OCI-LY3 (cell line): ENCODE results near the gene ARHGAP42.

Source experiments
- H2AFZ ChIP-seq: fragments of 200-600, 300-600 bp; shearing (Covaris generic); 2 replicates; pipeline ENCODE4 v1.6.0; 2014; ENCODE audit warnings: antibody characterized with exemption, low read depth, low read length
- H3K27ac ChIP-seq: fragments of 200-600, 300-600 bp; sonication (generic); 2 replicates; pipeline ENCODE4 v1.5.1; 2014; ENCODE audit warnings: mild to moderate bottlenecking, low read length, moderate library complexity, mixed read lengths
- H3K27me3 ChIP-seq: fragments of 200-600, 300-600 bp; sonication (generic); 2 replicates; pipeline ENCODE4 v1.6.1; 2014; ENCODE audit warnings: low read depth, low read length, mixed read lengths
- H3K36me3 ChIP-seq: fragments of 200-600, 300-600 bp; sonication (generic); replicated peaks from 2 replicates; pipeline ENCODE3; 2014; ENCODE audit warnings: low read depth, low read length, mixed read lengths
- H3K4me1 ChIP-seq: fragments of 300-600, 200-600 bp; sonication (generic); 2 replicates; pipeline ENCODE4 v1.6.1; 2014; ENCODE audit warnings: low read length, mixed read lengths
- H3K4me2 ChIP-seq: fragments of 200-600, 300-600 bp; sonication (generic); 2 replicates; pipeline ENCODE4 v1.6.1; 2014; ENCODE audit warnings: low read length, mixed read lengths
- H3K4me3 ChIP-seq: fragments of 300-600, 200-600 bp; sonication (generic); 2 replicates; pipeline ENCODE4 v1.5.1; 2014; ENCODE audit warnings: antibody characterized with exemption, mild to moderate bottlenecking, low read length, moderate library complexity
- H3K79me2 ChIP-seq: fragments of 300-600, 200-600 bp; shearing (Covaris generic); 2 replicates; pipeline ENCODE4 v1.6.1; 2014; ENCODE audit warnings: mild to moderate bottlenecking, low read length, mixed read lengths
- H3K9ac ChIP-seq: fragments of 300-600, 200-600 bp; shearing (Covaris generic); 2 replicates; pipeline ENCODE4 v1.6.0; 2014; ENCODE audit warnings: mild to moderate bottlenecking, low read length, moderate library complexity
- H3K9me3 ChIP-seq: fragments of 200-600, 300-600 bp; shearing (Covaris generic); 2 replicates; pipeline ENCODE4 v1.6.1; 2014; ENCODE audit warnings: low read length, mixed read lengths; ENCODE audit not compliant: insufficient read depth
- H4K20me1 ChIP-seq: fragments of 200-600, 300-600 bp; sonication (generic); 2 replicates; pipeline ENCODE4 v1.6.1; 2016; ENCODE audit warnings: low read length, mixed read lengths; ENCODE audit not compliant: insufficient read depth
- CTCF ChIP-seq: fragments of 200-600, 300-600 bp; sonication (generic); IDR thresholded peaks from 2 replicates; pipeline ENCODE4 v1.5.1; 2014; ENCODE audit warnings: antibody characterized with exemption, low read length, low read depth
- EZH2phosphoT487 ChIP-seq: fragments of 200-600 bp; shearing (Covaris generic); IDR thresholded peaks from 2 replicates; pipeline ENCODE4 v1.6.1; 2018; ENCODE audit warnings: antibody characterized with exemption, mixed run types, low read depth

The ARHGAP42 gene

GRCh38 chr11:100851147-100851546, 164.1 kb downstream of the ARHGAP42 start:
- H3K4me3 ChIP-seq: no peak overlapping the region
- H3K4me2 ChIP-seq: no peak overlapping the region
- no peak overlapping the region for H3K27ac ChIP-seq
- no peaks in the 10 kb centered on the region for H3K27me3 ChIP-seq
- no peak for TF ChIP-seq CTCF
- no peak for TF ChIP-seq EZH2phosphoT487
- no peak overlapping the region for H2AFZ ChIP-seq
- H3K79me2 ChIP-seq: no peaks in the 10 kb centered on the region
- no peaks in the 10 kb centered on the region for H3K4me1 ChIP-seq
- H3K36me3 ChIP-seq: no peaks in the 10 kb centered on the region
- H3K9ac ChIP-seq: no peak overlapping the region
- H3K9me3 ChIP-seq: no peaks in the 10 kb centered on the region
- H4K20me1 ChIP-seq: no peaks in the 10 kb centered on the region

GRCh38 chr11:100851584-100852152, 164.6 kb downstream of the ARHGAP42 start:
- H3K4me1 ChIP-seq: no peaks in the 10 kb centered on the region
- H3K4me2 ChIP-seq: no peak overlapping the region
- no peaks in the 10 kb centered on the region for H3K27me3 ChIP-seq
- H3K9me3 ChIP-seq: no peaks in the 10 kb centered on the region
- H2AFZ ChIP-seq: no peak overlapping the region
- no peaks in the 10 kb centered on the region for H3K36me3 ChIP-seq
- no peak overlapping the region for H3K4me3 ChIP-seq
- no peaks in the 10 kb centered on the region for H4K20me1 ChIP-seq
- TF ChIP-seq CTCF: no peak
- no peak for TF ChIP-seq EZH2phosphoT487
- no peak overlapping the region for H3K27ac ChIP-seq
- H3K79me2 ChIP-seq: no peaks in the 10 kb centered on the region
- no peak overlapping the region for H3K9ac ChIP-seq

- Histone ChIP-seq H3K36me3 (no peaks in the 10 kb centered on the region), H3K9me3 (no peaks in the 10 kb centered on the region), H2AFZ (no peak overlapping the region), H3K27ac (no peak overlapping the region), H4K20me1 (no peaks in the 10 kb centered on the region), H3K9ac (no peak overlapping the region), H3K4me1 (peaks cover 4% of the 10 kb centered on the region; the same call in 1 of the 2 replicates), H3K4me3 (no peak overlapping the region), H3K79me2 (no peaks in the 10 kb centered on the region), H3K27me3 (no peaks in the 10 kb centered on the region), H3K4me2 (no peak overlapping the region)
- TF ChIP-seq EZH2phosphoT487: no peak
- peak; percentile 63 for TF ChIP-seq CTCF
These were observed 168.5 kb downstream of the ARHGAP42 start for GRCh38 chr11:100855466-100856067.

- Histone ChIP-seq H3K9ac (no peak overlapping the region), H3K36me3 (no peaks in the 10 kb centered on the region), H4K20me1 (no peaks in the 10 kb centered on the region), H3K4me1 (peaks cover 4% of the 10 kb centered on the region; the same call in 1 of the 2 replicates), H3K4me3 (no peak overlapping the region), H3K9me3 (no peaks in the 10 kb centered on the region), H3K27me3 (no peaks in the 10 kb centered on the region), H2AFZ (no peak overlapping the region), H3K4me2 (no peak overlapping the region), H3K79me2 (no peaks in the 10 kb centered on the region), H3K27ac (no peak overlapping the region)
- TF ChIP-seq CTCF (no peak), EZH2phosphoT487 (no peak)
These were observed 170.3 kb downstream of the ARHGAP42 start for GRCh38 chr11:100857236-100858005.
